Esophagus (tissue), 2 donors: ENCODE results near the gene ARHGEF16. TPM values are rescaled to one million over a fixed set of nuclear protein-coding genes. Genes with fewer than 3 reads are reported as not detected.

Source experiments
- H3K27ac ChIP-seq, 2 donors: one replicate each; pipeline ENCODE4 v1.5.1; 2013; ENCODE audit warnings: low read depth in 2 of 2, mild to moderate bottlenecking in 2 of 2, inconsistent platforms in 1 of 2, low read length in 1 of 2, moderate library complexity in 1 of 2
- H3K27me3 ChIP-seq, 2 donors: one replicate each; pipeline ENCODE4 v1.6.1; 2013; ENCODE audit warnings: low read length in 2 of 2, control low read depth in 1 of 2, mild to moderate bottlenecking in 1 of 2; ENCODE audit not compliant: insufficient read depth in 2 of 2, control insufficient read depth in 1 of 2
- H3K36me3 ChIP-seq, 2 donors: one replicate each; pipeline ENCODE4 v1.6.1; 2013; ENCODE audit warnings: low read length in 1 of 2; ENCODE audit not compliant: control insufficient read depth in 2 of 2, insufficient read depth in 2 of 2
- H3K4me1 ChIP-seq, 2 donors: one replicate each; pipeline ENCODE4 v1.6.1; 2013; ENCODE audit warnings: low read length in 1 of 2; ENCODE audit not compliant: control insufficient read depth in 2 of 2, insufficient read depth in 2 of 2
- H3K4me3 ChIP-seq, 2 donors: one replicate each; pipeline ENCODE4 v1.5.1; 2013; ENCODE audit warnings: low read length in 2 of 2, mild to moderate bottlenecking in 2 of 2, low read depth in 1 of 2, moderate library complexity in 1 of 2
- H3K9me3 ChIP-seq, 2 donors: one replicate each; pipeline ENCODE4 v1.6.1; 2013; ENCODE audit warnings: mild to moderate bottlenecking in 2 of 2, low read depth in 1 of 2, low read length in 1 of 2, moderate library complexity in 1 of 2; ENCODE audit not compliant: control insufficient read depth in 2 of 2, insufficient read depth in 1 of 2
- WGBS, 2 donors: extraction: QIAGEN DNeasy Blood & Tissue Kit; methylation state at CpG; one replicate each; pipeline ENCODE4 v1.1.7; 2013; 5-methylcytosine and 5-hydroxymethylcytosine counted together
- polyA plus RNA-seq, 2 donors: library from polyadenylated mRNA; stranded (reverse); fragments of 200-250 nt; gene quantifications; one replicate each; pipeline ENCODE4 v1.2.3, GENCODE V29; 2013
- donor health status: healthy with polysubstance abuse.
- donor health status: Bipolar disorder and iron deficiency.

The ARHGEF16 gene
- polyA plus RNA-seq, 2 donors: 14.2 to 20.6 TPM

GRCh38 chr1:3504151-3504821 lies 49.8 kb downstream of the ARHGEF16 start:
- WGBS, 2 donors: 57 to 60% methylated on average over 24 to 31 of the region's 31 CpGs
- Histone ChIP-seq H3K4me3 (no peak overlapping the region), H3K27me3 (no peaks in the 10 kb centered on the region), H3K27ac (peak overlapping the region in 1 of 2 donors; percentile 62), H3K4me1 (peaks cover 0 to 22% of the 10 kb centered on the region in 2 donors), H3K36me3 (peaks cover 0 to 2% of the 10 kb centered on the region in 2 donors), H3K9me3 (peaks cover 0 to 2% of the 10 kb centered on the region in 2 donors)

GRCh38 chr1:3504822-3505153 lies 50.3 kb downstream of the ARHGEF16 start:
- no peaks in the 10 kb centered on the region for H3K27me3 ChIP-seq
- H3K9me3 ChIP-seq: peaks cover 0 to 2% of the 10 kb centered on the region in 2 donors
- H3K4me3 ChIP-seq: no peak overlapping the region
- 71 to 73% methylated on average over 7 of the region's 7 CpGs for WGBS, 2 donors
- H3K36me3 ChIP-seq: peaks cover 0 to 2% of the 10 kb centered on the region in 2 donors
- H3K27ac ChIP-seq: peak overlapping the region in 1 of 2 donors; percentile 62
- peaks cover 0 to 22% of the 10 kb centered on the region in 2 donors for H3K4me1 ChIP-seq

GRCh38 chr1:3505161-3505560 lies 50.7 kb downstream of the ARHGEF16 start:
- Histone ChIP-seq H3K36me3 (peaks cover 0 to 2% of the 10 kb centered on the region in 2 donors), H3K4me1 (peaks cover 0 to 22% of the 10 kb centered on the region in 2 donors), H3K27me3 (no peaks in the 10 kb centered on the region), H3K27ac (no peak overlapping the region), H3K9me3 (peaks cover 0 to 2% of the 10 kb centered on the region in 2 donors), H3K4me3 (no peak overlapping the region)
- WGBS, 2 donors: 61 to 68% methylated on average over 19 to 20 of the region's 20 CpGs

- H3K4me1 ChIP-seq: peaks cover 0 to 22% of the 10 kb centered on the region in 2 donors
- H3K9me3 ChIP-seq: peaks cover 0 to 2% of the 10 kb centered on the region in 2 donors
- H3K27ac ChIP-seq: no peak overlapping the region
- no peaks in the 10 kb centered on the region for H3K27me3 ChIP-seq
- 91% methylated on average over 15 of the region's 15 CpGs for WGBS, 2 donors
- no peak overlapping the region for H3K4me3 ChIP-seq
- H3K36me3 ChIP-seq: peaks cover 0 to 5% of the 10 kb centered on the region in 2 donors
Observed at GRCh38 chr1:3506041-3506440, 51.6 kb downstream of the ARHGEF16 start.

GRCh38 chr1:3506943-3507342 lies 52.5 kb downstream of the ARHGEF16 start:
- no peak overlapping the region for H3K4me3 ChIP-seq
- H3K9me3 ChIP-seq: peaks cover 0 to 2% of the 10 kb centered on the region in 2 donors
- H3K27me3 ChIP-seq: no peaks in the 10 kb centered on the region
- 83 to 91% methylated on average over 7 of the region's 7 CpGs for WGBS, 2 donors
- H3K36me3 ChIP-seq: peaks cover 0 to 12% of the 10 kb centered on the region in 2 donors
- H3K27ac ChIP-seq: no peak overlapping the region
- peaks cover 0 to 22% of the 10 kb centered on the region in 2 donors for H3K4me1 ChIP-seq

GRCh38 chr1:3507636-3508275 lies 53.3 kb downstream of the ARHGEF16 start:
- 88 to 89% methylated on average over 11 of the region's 11 CpGs for WGBS, 2 donors

GRCh38 chr1:3508757-3509415 lies 54.4 kb downstream of the ARHGEF16 start:
- no peak overlapping the region for H3K27ac ChIP-seq
- H3K36me3 ChIP-seq: peaks cover 0 to 15% of the 10 kb centered on the region in 2 donors
- peaks cover 0 to 2% of the 10 kb centered on the region in 2 donors for H3K9me3 ChIP-seq
- peaks cover 0 to 11% of the 10 kb centered on the region in 2 donors for H3K4me1 ChIP-seq
- 91 to 94% methylated on average over 32 to 33 of the region's 33 CpGs for WGBS, 2 donors
- no peaks in the 10 kb centered on the region for H3K27me3 ChIP-seq
- H3K4me3 ChIP-seq: no peak overlapping the region

More at GRCh38 chr1:3507636-3508275, 53.3 kb downstream of the ARHGEF16 start:
- Histone ChIP-seq H3K27ac (no peak overlapping the region), H3K27me3 (no peaks in the 10 kb centered on the region), H3K36me3 (peaks cover 0 to 15% of the 10 kb centered on the region in 2 donors), H3K4me1 (peaks cover 0 to 20% of the 10 kb centered on the region in 2 donors), H3K9me3 (peaks cover 0 to 2% of the 10 kb centered on the region in 2 donors), H3K4me3 (no peak overlapping the region)

- 88 to 94% methylated on average over 6 to 21 of the region's 21 CpGs for WGBS, 2 donors
Observed at GRCh38 chr1:3509721-3510120, 55.3 kb downstream of the ARHGEF16 start.

GRCh38 chr1:3510136-3510955 lies 55.9 kb downstream of the ARHGEF16 start:
- H3K27ac ChIP-seq: no peak overlapping the region
- no peaks in the 10 kb centered on the region for H3K4me1 ChIP-seq
- H3K27me3 ChIP-seq: no peaks in the 10 kb centered on the region
- peaks cover 0 to 2% of the 10 kb centered on the region in 2 donors for H3K9me3 ChIP-seq
- H3K4me3 ChIP-seq: no peak overlapping the region
- H3K36me3 ChIP-seq: peaks cover 0 to 18% of the 10 kb centered on the region in 2 donors
- 85 to 94% methylated on average over 31 to 32 of the region's 32 CpGs for WGBS, 2 donors

More at GRCh38 chr1:3509721-3510120, 55.3 kb downstream of the ARHGEF16 start:
- no peak overlapping the region for H3K4me3 ChIP-seq
- peaks cover 0 to 15% of the 10 kb centered on the region in 2 donors for H3K36me3 ChIP-seq
- H3K4me1 ChIP-seq: peaks cover 0 to 4% of the 10 kb centered on the region in 2 donors
- no peaks in the 10 kb centered on the region for H3K27me3 ChIP-seq
- H3K27ac ChIP-seq: no peak overlapping the region
- peaks cover 0 to 2% of the 10 kb centered on the region in 2 donors for H3K9me3 ChIP-seq
